ENCODE data around the gene STX5.

DNA sequence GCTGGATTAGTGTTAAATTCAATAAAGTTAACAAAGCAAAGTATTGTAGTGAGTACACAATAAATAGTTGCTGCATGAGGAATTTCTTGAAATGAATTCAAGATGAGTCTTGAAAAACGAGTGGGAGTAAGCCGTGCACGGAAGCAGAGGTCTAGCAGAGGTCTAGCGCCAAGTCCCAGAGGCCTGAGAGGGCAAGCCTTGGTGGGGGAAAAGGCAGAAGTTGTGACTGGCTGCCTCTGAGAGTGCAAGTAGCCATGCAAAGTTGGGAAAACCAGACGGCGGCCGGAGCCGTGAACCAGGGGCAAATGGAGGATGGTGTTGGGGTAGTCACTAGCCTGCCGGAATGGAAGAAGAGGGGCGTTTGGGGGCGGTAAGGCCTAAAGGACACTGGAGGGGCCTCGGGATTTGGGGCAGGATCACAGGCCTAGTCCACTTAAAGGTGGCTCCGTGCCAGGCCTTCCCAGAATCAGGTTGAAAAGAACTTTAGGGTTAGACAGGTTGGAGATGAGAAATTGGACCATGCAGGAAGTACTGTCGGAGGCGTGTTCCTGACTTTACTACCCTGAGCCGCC is 48.5 kb upstream of the STX5 start:
- no peak for TF ChIP-seq POLR2A (IDR thresholded peaks at IDR 0.05)
- TF ChIP-seq, protein P1, sequence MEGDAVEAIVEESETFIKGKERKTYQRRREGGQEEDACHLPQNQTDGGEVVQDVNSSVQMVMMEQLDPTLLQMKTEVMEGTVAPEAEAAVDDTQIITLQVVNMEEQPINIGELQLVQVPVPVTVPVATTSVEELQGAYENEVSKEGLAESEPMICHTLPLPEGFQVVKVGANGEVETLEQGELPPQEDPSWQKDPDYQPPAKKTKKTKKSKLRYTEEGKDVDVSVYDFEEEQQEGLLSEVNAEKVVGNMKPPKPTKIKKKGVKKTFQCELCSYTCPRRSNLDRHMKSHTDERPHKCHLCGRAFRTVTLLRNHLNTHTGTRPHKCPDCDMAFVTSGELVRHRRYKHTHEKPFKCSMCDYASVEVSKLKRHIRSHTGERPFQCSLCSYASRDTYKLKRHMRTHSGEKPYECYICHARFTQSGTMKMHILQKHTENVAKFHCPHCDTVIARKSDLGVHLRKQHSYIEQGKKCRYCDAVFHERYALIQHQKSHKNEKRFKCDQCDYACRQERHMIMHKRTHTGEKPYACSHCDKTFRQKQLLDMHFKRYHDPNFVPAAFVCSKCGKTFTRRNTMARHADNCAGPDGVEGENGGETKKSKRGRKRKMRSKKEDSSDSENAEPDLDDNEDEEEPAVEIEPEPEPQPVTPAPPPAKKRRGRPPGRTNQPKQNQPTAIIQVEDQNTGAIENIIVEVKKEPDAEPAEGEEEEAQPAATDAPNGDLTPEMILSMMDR (IDR thresholded peaks at IDR 0.05 in 4 of 5, conservative IDR thresholded peaks at IDR 0.05 in 1 of 5), result no peak
